ENCODE results near the gene ENHO.

DNA sequence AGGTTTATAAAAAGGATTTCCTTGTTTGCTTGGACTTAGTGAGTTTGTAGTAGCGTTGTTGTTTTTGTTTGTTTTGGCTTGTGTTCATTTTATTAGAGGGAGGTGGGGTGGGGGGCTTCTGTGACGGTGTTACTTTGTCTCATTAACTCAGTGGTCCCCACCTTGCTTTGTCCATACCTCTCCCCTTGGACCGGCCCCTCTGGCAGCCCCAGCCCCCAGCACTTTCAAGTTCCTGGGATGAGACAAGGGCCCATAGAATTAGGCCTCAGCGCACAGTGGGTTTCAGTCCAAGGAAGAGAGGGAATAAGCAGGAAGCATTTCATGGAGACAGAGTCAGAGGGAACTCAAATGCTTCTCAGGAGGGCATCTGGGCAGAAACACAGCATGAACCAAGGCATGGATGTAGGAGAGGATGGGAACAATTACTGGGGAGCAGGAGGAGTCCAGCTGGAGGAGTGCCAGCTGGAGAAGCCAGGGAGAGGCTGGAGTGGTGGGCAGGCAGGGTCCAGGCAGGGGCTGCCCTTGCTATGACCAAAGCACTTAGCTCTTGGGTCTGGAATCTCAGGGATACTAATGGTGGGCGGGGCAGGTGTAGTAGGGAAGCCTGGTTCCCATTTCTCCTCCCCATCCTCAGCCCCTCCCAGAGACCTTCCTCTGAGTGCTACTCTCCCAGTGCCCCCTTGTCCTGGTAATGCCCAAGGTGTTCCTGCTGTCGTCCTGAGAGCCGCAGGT, 23.5 kb upstream of the ENHO start:
- no peak for TF ChIP-seq FOXK2 (IDR thresholded peaks at IDR 0.05)
- TF ChIP-seq ASH2L (IDR thresholded peaks at IDR 0.05; ENCODE audit: borderline replicate concordance, low read depth) = no peak
- TF ChIP-seq ZNF384 (IDR thresholded peaks at IDR 0.05; ENCODE audit: borderline replicate concordance, low read depth, low read length) = no peak
- no peak for TF ChIP-seq EZH2 (IDR thresholded peaks at IDR 0.05; ENCODE audit: borderline replicate concordance, control insufficient read depth, low read depth, low read length)
- TF ChIP-seq EP300 (IDR thresholded peaks at IDR 0.05; ENCODE audit: borderline replicate concordance in 1 of 2, control insufficient read depth in 1 of 2, low read depth in 2 of 2, low read length in 2 of 2) = no peak
- TF ChIP-seq POLR2AphosphoS5 (IDR thresholded peaks at IDR 0.05; ENCODE audit: low read length) = no peak
- TF ChIP-seq BRCA1 (IDR thresholded peaks at IDR 0.05; ENCODE audit: low read depth, low read length) = no peak
- TF ChIP-seq NR2C1 (IDR thresholded peaks at IDR 0.05) = no peak
- TF ChIP-seq POU2F2 (IDR thresholded peaks at IDR 0.05; ENCODE audit: borderline replicate concordance, low read depth, low read length) = no peak
- TF ChIP-seq POLR2A (IDR thresholded peaks at IDR 0.05; ENCODE audit: low read depth, low read length) = no peak
- no peak for TF ChIP-seq YY1 (IDR thresholded peaks at IDR 0.05; ENCODE audit: low read depth, low read length)
- no peak for TF ChIP-seq TARDBP (IDR thresholded peaks at IDR 0.05; ENCODE audit: borderline replicate concordance)

Data from GM12878 (cell line).